ENCODE measurements around the gene DIPK1C.

GRCh38 chr18:74494514-74494913 is 37.4 kb upstream of the DIPK1C start:
- TF ChIP-seq CSDC2 (CRISPR knock-in tag; IDR thresholded peaks at IDR 0.05), result no peak
- TF ChIP-seq, protein P1, sequence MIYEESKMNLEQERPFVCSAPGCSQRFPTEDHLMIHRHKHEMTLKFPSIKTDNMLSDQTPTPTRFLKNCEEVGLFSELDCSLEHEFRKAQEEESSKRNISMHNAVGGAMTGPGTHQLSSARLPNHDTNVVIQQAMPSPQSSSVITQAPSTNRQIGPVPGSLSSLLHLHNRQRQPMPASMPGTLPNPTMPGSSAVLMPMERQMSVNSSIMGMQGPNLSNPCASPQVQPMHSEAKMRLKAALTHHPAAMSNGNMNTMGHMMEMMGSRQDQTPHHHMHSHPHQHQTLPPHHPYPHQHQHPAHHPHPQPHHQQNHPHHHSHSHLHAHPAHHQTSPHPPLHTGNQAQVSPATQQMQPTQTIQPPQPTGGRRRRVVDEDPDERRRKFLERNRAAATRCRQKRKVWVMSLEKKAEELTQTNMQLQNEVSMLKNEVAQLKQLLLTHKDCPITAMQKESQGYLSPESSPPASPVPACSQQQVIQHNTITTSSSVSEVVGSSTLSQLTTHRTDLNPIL (CRISPR knock-in tag; IDR thresholded peaks at IDR 0.05; ENCODE audit: low read depth), result no peak
- TF ChIP-seq, protein P2, sequence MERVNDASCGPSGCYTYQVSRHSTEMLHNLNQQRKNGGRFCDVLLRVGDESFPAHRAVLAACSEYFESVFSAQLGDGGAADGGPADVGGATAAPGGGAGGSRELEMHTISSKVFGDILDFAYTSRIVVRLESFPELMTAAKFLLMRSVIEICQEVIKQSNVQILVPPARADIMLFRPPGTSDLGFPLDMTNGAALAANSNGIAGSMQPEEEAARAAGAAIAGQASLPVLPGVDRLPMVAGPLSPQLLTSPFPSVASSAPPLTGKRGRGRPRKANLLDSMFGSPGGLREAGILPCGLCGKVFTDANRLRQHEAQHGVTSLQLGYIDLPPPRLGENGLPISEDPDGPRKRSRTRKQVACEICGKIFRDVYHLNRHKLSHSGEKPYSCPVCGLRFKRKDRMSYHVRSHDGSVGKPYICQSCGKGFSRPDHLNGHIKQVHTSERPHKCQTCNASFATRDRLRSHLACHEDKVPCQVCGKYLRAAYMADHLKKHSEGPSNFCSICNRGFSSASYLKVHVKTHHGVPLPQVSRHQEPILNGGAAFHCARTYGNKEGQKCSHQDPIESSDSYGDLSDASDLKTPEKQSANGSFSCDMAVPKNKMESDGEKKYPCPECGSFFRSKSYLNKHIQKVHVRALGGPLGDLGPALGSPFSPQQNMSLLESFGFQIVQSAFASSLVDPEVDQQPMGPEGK (CRISPR knock-in tag; IDR thresholded peaks at IDR 0.05; ENCODE audit: borderline replicate concordance), result no peak
- TF ChIP-seq ZNF565 (CRISPR knock-in tag; conservative IDR thresholded peaks at IDR 0.05; ENCODE audit: low read depth), result no peak
- no peak for TF ChIP-seq ARNTL (CRISPR knock-in tag; IDR thresholded peaks at IDR 0.05; ENCODE audit: borderline replicate concordance, low read depth)
- no peak for TF ChIP-seq ESRRG (CRISPR knock-in tag; IDR thresholded peaks at IDR 0.05)
- no peak for TF ChIP-seq TCF4 (CRISPR knock-in tag; IDR thresholded peaks at IDR 0.05; ENCODE audit: borderline replicate concordance)
- no peak for TF ChIP-seq SNAI2 (CRISPR knock-in tag; IDR thresholded peaks at IDR 0.05)
- TF ChIP-seq ZNF70 (CRISPR knock-in tag; IDR thresholded peaks at IDR 0.05), result no peak
- TF ChIP-seq ZFP3 (CRISPR knock-in tag; IDR thresholded peaks at IDR 0.05), result no peak
- no peak for TF ChIP-seq ZC3H10 (CRISPR knock-in tag; IDR thresholded peaks at IDR 0.05)
- TF ChIP-seq, protein P3, sequence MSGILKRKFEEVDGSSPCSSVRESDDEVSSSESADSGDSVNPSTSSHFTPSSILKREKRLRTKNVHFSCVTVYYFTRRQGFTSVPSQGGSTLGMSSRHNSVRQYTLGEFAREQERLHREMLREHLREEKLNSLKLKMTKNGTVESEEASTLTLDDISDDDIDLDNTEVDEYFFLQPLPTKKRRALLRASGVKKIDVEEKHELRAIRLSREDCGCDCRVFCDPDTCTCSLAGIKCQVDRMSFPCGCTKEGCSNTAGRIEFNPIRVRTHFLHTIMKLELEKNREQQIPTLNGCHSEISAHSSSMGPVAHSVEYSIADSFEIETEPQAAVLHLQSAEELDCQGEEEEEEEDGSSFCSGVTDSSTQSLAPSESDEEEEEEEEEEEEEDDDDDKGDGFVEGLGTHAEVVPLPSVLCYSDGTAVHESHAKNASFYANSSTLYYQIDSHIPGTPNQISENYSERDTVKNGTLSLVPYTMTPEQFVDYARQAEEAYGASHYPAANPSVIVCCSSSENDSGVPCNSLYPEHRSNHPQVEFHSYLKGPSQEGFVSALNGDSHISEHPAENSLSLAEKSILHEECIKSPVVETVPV (CRISPR knock-in tag; IDR thresholded peaks at IDR 0.05), result no peak
